Liver (tissue), 9 donors: ENCODE results near the gene RUNDC1. TPM values are rescaled to one million over a fixed set of nuclear protein-coding genes. Genes with fewer than 3 reads are reported as not detected.
A peak's percentile ranks its signal among the peaks of the same experiment; 100 is the strongest.

Experiments
- DNase-seq: peaks from one replicate; pipeline ENCODE4 v3.0.0-alpha.2; 2017; ENCODE audit warnings: low spot score
- H3K27ac ChIP-seq, 2 donors: one replicate each; pipeline ENCODE4 v1.7.0; 2013; ENCODE audit warnings: inconsistent platforms in 2 of 2, low read length in 2 of 2, control low read depth in 1 of 2, low read depth in 1 of 2, mild to moderate bottlenecking in 1 of 2
- H3K27me3 ChIP-seq, 4 donors: one replicate each; pipeline versions ENCODE4 v1.6.1 to v1.7.0; 2013; ENCODE audit warnings: low read length in 3 of 4, inconsistent platforms in 1 of 4, mild to moderate bottlenecking in 1 of 4, moderate library complexity in 1 of 4; ENCODE audit not compliant: control insufficient read depth in 4 of 4, insufficient read depth in 4 of 4
- H3K36me3 ChIP-seq, 4 donors: one replicate each; pipeline versions ENCODE4 v1.6.1 to v1.7.0; 2013; ENCODE audit warnings: low read length in 3 of 4, mild to moderate bottlenecking in 3 of 4, low read depth in 1 of 4, moderate library complexity in 1 of 4; ENCODE audit not compliant: control insufficient read depth in 4 of 4, insufficient read depth in 3 of 4
- H3K4me1 ChIP-seq, 4 donors: one replicate each; pipeline versions ENCODE4 v1.6.1 to v1.7.0; 2013; ENCODE audit warnings: low read length in 3 of 4, mild to moderate bottlenecking in 3 of 4, moderate library complexity in 1 of 4; ENCODE audit not compliant: control insufficient read depth in 4 of 4, insufficient read depth in 4 of 4
- H3K4me3 ChIP-seq, 3 donors: one replicate each; pipeline versions ENCODE4 v1.6.1 to v1.7.0; 2013; ENCODE audit warnings: low read length in 3 of 3, control low read depth in 1 of 3, low read depth in 1 of 3, mild to moderate bottlenecking in 1 of 3
- H3K9ac ChIP-seq, 2 donors: one replicate each; pipeline ENCODE4 v1.7.0; 2013; ENCODE audit warnings: low read length in 2 of 2, mild to moderate bottlenecking in 2 of 2, moderate library complexity in 2 of 2, control low read depth in 1 of 2, low read depth in 1 of 2
- H3K9me3 ChIP-seq, 4 donors: one replicate each; pipeline versions ENCODE4 v1.6.1 to v1.7.0; 2013; ENCODE audit warnings: low read length in 3 of 4; ENCODE audit not compliant: control insufficient read depth in 4 of 4
- EGR1 ChIP-seq, 2 donors: IDR thresholded peaks; 2 replicates each; pipeline ENCODE4 v1.6.1; 2016 to 2018; ENCODE audit warnings: antibody characterized with exemption in 2 of 2, low read depth in 2 of 2
- FOXA1 ChIP-seq: IDR thresholded peaks from 2 replicates; pipeline ENCODE4 v1.6.1; 2016; ENCODE audit warnings: antibody characterized with exemption
- FOXA2 ChIP-seq: IDR thresholded peaks from 2 replicates; pipeline ENCODE4 v1.6.1; 2016; ENCODE audit warnings: antibody characterized with exemption
- GABPA ChIP-seq, 2 donors: IDR thresholded peaks in 1 of 2; conservative IDR thresholded peaks in 1 of 2; 2 replicates each; pipeline ENCODE4 v1.6.1; 2016; ENCODE audit warnings: antibody characterized with exemption in 2 of 2, mild to moderate bottlenecking in 1 of 2, moderate library complexity in 1 of 2
- HNF4A ChIP-seq, 2 donors: conservative IDR thresholded peaks; 2 replicates each; pipeline ENCODE4 v1.6.1; 2016; ENCODE audit warnings: antibody characterized with exemption in 2 of 2, mild to moderate bottlenecking in 2 of 2
- HNF4G ChIP-seq: IDR thresholded peaks from 2 replicates; pipeline ENCODE4 v1.6.1; 2016; ENCODE audit warnings: antibody characterized with exemption
- JUND ChIP-seq, 2 donors: IDR thresholded peaks; 2 replicates each; pipeline ENCODE4 v1.6.1; 2016; ENCODE audit warnings: antibody characterized with exemption in 2 of 2
- NR2F2 ChIP-seq: IDR thresholded peaks from 2 replicates; pipeline ENCODE4 v1.6.1; 2016; ENCODE audit warnings: antibody characterized with exemption
- RAD21 ChIP-seq, 2 donors: IDR thresholded peaks; 2 replicates each; pipeline ENCODE4 v1.6.1; 2016; ENCODE audit warnings: antibody characterized with exemption in 2 of 2, mild to moderate bottlenecking in 2 of 2
- RXRA ChIP-seq, 2 donors: IDR thresholded peaks; 2 replicates each; pipeline ENCODE4 v1.6.1; 2017 to 2018; ENCODE audit warnings: antibody characterized with exemption in 2 of 2, mild to moderate bottlenecking in 1 of 2
- SP1 ChIP-seq: IDR thresholded peaks from 2 replicates; pipeline ENCODE4 v1.6.1; 2018; ENCODE audit warnings: antibody characterized with exemption, mild to moderate bottlenecking
- YY1 ChIP-seq: IDR thresholded peaks from 2 replicates; pipeline ENCODE4 v1.6.1; 2016; ENCODE audit warnings: antibody characterized with exemption, mild to moderate bottlenecking
- WGBS: extraction: QIAGEN DNeasy Blood & Tissue Kit; methylation state at CpG from one replicate; pipeline ENCODE4 v1.1.7; 2013; 5-methylcytosine and 5-hydroxymethylcytosine counted together
- polyA plus RNA-seq, 2 donors: library from polyadenylated mRNA; stranded (reverse) in 1 of 2; unstranded in 1 of 2; fragments of 200-250 nt in 1 of 2; fragments of >200 nt in 1 of 2; fragmentation: Nextera tagmentation in 1 of 2; extraction: Ambion mirVana in 1 of 2; gene quantifications; one replicate each; pipeline versions ENCODE4 v1.2.1 to v1.2.3, GENCODE V29; 2013 to 2015
- total RNA-seq, 2 donors: library from RNA; depleted of rRNA; stranded (reverse); fragments of >200 nt; gene quantifications; one replicate each; pipeline ENCODE4 v1.2.3, GENCODE V29; 2014
- TF ChIP-seq, protein P1 (sequence below): IDR thresholded peaks from 2 replicates; pipeline ENCODE4 v1.6.1; 2016; ENCODE audit warnings: antibody characterized with exemption, mild to moderate bottlenecking
- TF ChIP-seq, protein P2 (sequence below): IDR thresholded peaks from 2 replicates; pipeline ENCODE4 v1.6.1; 2016; ENCODE audit warnings: antibody characterized with exemption
- TF ChIP-seq, protein P3 (sequence below): IDR thresholded peaks from 2 replicates; pipeline ENCODE4 v1.6.1; 2016; ENCODE audit warnings: antibody characterized with exemption
- TF ChIP-seq, protein P4 (sequence below): fragments of 150-350 bp; IDR thresholded peaks from 2 replicates; pipeline ENCODE4 v1.5.1; 2017; ENCODE audit warnings: improper control_type of control experiment, low read depth, low read length; ENCODE audit not compliant: missing input control
- TF ChIP-seq, protein P5 (sequence below): IDR thresholded peaks from 2 replicates; pipeline ENCODE4 v1.6.1; 2016; ENCODE audit warnings: antibody characterized with exemption
- donor health status: healthy.
- donor health status: healthy.
- donor health status: healthy.
- donor health status: healthy.
- donor health status: healthy.

Gene RUNDC1
- total and polyA plus RNA-seq, 4 donors: 2.9 to 8.1 (median 4.4) TPM

DNA sequence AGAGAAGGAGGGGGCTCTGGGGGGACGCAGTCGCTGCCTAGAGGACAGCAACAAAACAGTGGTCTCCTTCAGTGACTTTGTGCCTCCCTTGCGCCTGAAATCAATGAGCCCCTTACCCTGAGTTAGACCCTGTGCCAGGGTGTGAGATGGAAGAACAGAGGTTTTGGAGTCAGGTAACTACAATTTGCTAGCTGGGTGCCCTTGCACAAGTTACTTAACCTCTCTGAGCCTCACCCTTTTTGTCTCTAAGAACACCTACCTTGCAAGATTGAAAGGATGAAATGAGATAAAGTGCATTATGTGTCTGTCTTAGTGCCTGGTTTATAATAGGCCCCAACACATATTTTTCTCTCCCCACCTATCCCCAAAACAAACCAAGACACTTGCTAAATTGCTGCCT, 54.5 kb downstream of the RUNDC1 start:
- TF ChIP-seq RAD21 (IDR thresholded peaks at IDR 0.05): no peak
- TF ChIP-seq, protein P1, sequence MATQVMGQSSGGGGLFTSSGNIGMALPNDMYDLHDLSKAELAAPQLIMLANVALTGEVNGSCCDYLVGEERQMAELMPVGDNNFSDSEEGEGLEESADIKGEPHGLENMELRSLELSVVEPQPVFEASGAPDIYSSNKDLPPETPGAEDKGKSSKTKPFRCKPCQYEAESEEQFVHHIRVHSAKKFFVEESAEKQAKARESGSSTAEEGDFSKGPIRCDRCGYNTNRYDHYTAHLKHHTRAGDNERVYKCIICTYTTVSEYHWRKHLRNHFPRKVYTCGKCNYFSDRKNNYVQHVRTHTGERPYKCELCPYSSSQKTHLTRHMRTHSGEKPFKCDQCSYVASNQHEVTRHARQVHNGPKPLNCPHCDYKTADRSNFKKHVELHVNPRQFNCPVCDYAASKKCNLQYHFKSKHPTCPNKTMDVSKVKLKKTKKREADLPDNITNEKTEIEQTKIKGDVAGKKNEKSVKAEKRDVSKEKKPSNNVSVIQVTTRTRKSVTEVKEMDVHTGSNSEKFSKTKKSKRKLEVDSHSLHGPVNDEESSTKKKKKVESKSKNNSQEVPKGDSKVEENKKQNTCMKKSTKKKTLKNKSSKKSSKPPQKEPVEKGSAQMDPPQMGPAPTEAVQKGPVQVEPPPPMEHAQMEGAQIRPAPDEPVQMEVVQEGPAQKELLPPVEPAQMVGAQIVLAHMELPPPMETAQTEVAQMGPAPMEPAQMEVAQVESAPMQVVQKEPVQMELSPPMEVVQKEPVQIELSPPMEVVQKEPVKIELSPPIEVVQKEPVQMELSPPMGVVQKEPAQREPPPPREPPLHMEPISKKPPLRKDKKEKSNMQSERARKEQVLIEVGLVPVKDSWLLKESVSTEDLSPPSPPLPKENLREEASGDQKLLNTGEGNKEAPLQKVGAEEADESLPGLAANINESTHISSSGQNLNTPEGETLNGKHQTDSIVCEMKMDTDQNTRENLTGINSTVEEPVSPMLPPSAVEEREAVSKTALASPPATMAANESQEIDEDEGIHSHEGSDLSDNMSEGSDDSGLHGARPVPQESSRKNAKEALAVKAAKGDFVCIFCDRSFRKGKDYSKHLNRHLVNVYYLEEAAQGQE: no peak
- TF ChIP-seq HNF4A (conservative IDR thresholded peaks at IDR 0.05): no peak
- TF ChIP-seq, protein P2, sequence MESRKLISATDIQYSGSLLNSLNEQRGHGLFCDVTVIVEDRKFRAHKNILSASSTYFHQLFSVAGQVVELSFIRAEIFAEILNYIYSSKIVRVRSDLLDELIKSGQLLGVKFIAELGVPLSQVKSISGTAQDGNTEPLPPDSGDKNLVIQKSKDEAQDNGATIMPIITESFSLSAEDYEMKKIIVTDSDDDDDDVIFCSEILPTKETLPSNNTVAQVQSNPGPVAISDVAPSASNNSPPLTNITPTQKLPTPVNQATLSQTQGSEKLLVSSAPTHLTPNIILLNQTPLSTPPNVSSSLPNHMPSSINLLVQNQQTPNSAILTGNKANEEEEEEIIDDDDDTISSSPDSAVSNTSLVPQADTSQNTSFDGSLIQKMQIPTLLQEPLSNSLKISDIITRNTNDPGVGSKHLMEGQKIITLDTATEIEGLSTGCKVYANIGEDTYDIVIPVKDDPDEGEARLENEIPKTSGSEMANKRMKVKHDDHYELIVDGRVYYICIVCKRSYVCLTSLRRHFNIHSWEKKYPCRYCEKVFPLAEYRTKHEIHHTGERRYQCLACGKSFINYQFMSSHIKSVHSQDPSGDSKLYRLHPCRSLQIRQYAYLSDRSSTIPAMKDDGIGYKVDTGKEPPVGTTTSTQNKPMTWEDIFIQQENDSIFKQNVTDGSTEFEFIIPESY: no peak
- TF ChIP-seq EGR1 (IDR thresholded peaks at IDR 0.05; ENCODE audit: low read depth in 2 of 2): no peak
- TF ChIP-seq, protein P3, sequence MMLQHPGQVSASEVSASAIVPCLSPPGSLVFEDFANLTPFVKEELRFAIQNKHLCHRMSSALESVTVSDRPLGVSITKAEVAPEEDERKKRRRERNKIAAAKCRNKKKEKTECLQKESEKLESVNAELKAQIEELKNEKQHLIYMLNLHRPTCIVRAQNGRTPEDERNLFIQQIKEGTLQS: no peak
- TF ChIP-seq, protein P4, sequence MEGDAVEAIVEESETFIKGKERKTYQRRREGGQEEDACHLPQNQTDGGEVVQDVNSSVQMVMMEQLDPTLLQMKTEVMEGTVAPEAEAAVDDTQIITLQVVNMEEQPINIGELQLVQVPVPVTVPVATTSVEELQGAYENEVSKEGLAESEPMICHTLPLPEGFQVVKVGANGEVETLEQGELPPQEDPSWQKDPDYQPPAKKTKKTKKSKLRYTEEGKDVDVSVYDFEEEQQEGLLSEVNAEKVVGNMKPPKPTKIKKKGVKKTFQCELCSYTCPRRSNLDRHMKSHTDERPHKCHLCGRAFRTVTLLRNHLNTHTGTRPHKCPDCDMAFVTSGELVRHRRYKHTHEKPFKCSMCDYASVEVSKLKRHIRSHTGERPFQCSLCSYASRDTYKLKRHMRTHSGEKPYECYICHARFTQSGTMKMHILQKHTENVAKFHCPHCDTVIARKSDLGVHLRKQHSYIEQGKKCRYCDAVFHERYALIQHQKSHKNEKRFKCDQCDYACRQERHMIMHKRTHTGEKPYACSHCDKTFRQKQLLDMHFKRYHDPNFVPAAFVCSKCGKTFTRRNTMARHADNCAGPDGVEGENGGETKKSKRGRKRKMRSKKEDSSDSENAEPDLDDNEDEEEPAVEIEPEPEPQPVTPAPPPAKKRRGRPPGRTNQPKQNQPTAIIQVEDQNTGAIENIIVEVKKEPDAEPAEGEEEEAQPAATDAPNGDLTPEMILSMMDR: no peak
- no peak for TF ChIP-seq FOXA2
- TF ChIP-seq NR2F2: no peak
- Histone ChIP-seq H3K9ac (no peak overlapping the region), H3K27ac (no peak overlapping the region), H3K27me3 (no peaks in the 10 kb centered on the region), H3K9me3 (no peaks in the 10 kb centered on the region), H3K4me3 (no peak overlapping the region), H3K36me3 (no peaks in the 10 kb centered on the region), H3K4me1 (peaks cover 2 to 19% (median 12%) of the 10 kb centered on the region in 4 donors)
- WGBS: 94% methylated on average over 3 of the region's 3 CpGs
- no peak for DNase-seq

DNA sequence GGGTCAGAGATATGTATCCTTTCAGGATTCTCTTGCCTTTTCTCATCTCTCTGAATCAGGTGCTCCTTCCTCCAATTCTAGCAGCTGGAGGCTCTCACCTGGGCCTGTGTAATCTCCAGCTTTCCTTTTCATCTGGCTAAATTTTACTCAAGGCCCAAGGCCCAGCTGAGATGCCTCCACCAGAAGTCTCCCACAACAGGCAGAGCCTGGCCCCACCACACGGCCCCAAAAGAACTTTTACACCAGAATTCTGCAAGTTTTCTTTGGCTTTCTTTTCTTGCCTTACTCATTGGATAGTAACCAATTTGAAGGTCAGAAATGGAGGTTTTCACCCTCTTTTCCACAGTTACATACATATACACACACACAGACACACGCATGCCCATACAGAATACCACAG, 59.3 kb downstream of the RUNDC1 start:
- DNase-seq: no peak
- H3K4me3 ChIP-seq: no peak overlapping the region
- TF ChIP-seq HNF4G: no peak
- TF ChIP-seq RAD21 (IDR thresholded peaks at IDR 0.05): no peak
- no peak for TF ChIP-seq EGR1 (IDR thresholded peaks at IDR 0.05; ENCODE audit: low read depth in 2 of 2)
- TF ChIP-seq, protein P5, sequence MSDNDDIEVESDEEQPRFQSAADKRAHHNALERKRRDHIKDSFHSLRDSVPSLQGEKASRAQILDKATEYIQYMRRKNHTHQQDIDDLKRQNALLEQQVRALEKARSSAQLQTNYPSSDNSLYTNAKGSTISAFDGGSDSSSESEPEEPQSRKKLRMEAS: no peak
- TF ChIP-seq RXRA (IDR thresholded peaks at IDR 0.05): no peak
- TF ChIP-seq GABPA (IDR thresholded peaks at IDR 0.05 in 1 of 2, conservative IDR thresholded peaks at IDR 0.05 in 1 of 2): no peak
- TF ChIP-seq HNF4A (conservative IDR thresholded peaks at IDR 0.05): no peak
- TF ChIP-seq FOXA2: no peak
- TF ChIP-seq YY1: no peak
- no peak for TF ChIP-seq FOXA1
- TF ChIP-seq, protein P3: no peak
- TF ChIP-seq, protein P4: no peak
- TF ChIP-seq JUND (IDR thresholded peaks at IDR 0.05): no peak
- TF ChIP-seq, protein P2: no peak
- TF ChIP-seq SP1: no peak
- H3K4me1 ChIP-seq: peaks cover 5 to 32% (median 28%) of the 10 kb centered on the region in 4 donors
- no peak overlapping the region for H3K9ac ChIP-seq
- H3K27me3 ChIP-seq: no peaks in the 10 kb centered on the region
- no peaks in the 10 kb centered on the region for H3K36me3 ChIP-seq
- WGBS: 93% methylated on average over 2 of the region's 2 CpGs
- no peaks in the 10 kb centered on the region for H3K9me3 ChIP-seq
- peak overlapping the region in 1 of 2 donors; percentile 10 for H3K27ac ChIP-seq
